Right atrium auricular region (tissue), 2 donors: ENCODE data around the gene IRS2. TPM values are rescaled to one million over a fixed set of nuclear protein-coding genes. Genes with fewer than 3 reads are reported as not detected.

Experiments used
- DNase-seq: peaks from one replicate; pipeline ENCODE4 v3.0.0-alpha.2; 2019; ENCODE audit warnings: low spot score
- H3K27ac ChIP-seq, 2 donors: fragments of 200-600 bp; sonication (generic); 1 replicate in 1 of 2; 2 replicates in 1 of 2; pipeline ENCODE4 v1.5.1; 2016 to 2019
- H3K27me3 ChIP-seq, 2 donors: fragments of 200-600 bp; sonication (generic); one replicate each; pipeline versions ENCODE4 v1.5.1 to v1.6.0; 2017 to 2019
- H3K36me3 ChIP-seq: fragments of 200-600 bp; sonication (generic); one replicate; pipeline ENCODE4 v1.5.1; 2016
- H3K4me1 ChIP-seq, 2 donors: fragments of 200-600 bp; sonication (generic); one replicate each; pipeline versions ENCODE4 v1.5.1 to v1.6.0; 2017 to 2019
- H3K4me3 ChIP-seq, 2 donors: fragments of 200-600 bp; sonication (generic); 1 replicate in 1 of 2; 2 replicates in 1 of 2; pipeline ENCODE4 v1.5.1; 2017 to 2019; ENCODE audit warnings: mild to moderate bottlenecking in 1 of 2, moderate library complexity in 1 of 2
- H3K9me3 ChIP-seq, 2 donors: fragments of 200-600 bp; sonication (generic); one replicate each; pipeline ENCODE4 v1.5.1; 2019
- CTCF ChIP-seq, 2 donors: fragments of 200-600 bp; sonication (generic); IDR thresholded peaks; one replicate each; pipeline ENCODE4 v1.5.1; 2019; ENCODE audit warnings: antibody characterized with exemption in 2 of 2
- total RNA-seq, 2 donors: library from RNA; depleted of rRNA; stranded (reverse); fragments of >200 nt; gene quantifications; one replicate each; pipeline ENCODE4 v1.1.0, GENCODE V29; 2016

IRS2 gene
- total RNA-seq, 2 donors from 2014 or later: 21.2 to 57.6 TPM

DNA sequence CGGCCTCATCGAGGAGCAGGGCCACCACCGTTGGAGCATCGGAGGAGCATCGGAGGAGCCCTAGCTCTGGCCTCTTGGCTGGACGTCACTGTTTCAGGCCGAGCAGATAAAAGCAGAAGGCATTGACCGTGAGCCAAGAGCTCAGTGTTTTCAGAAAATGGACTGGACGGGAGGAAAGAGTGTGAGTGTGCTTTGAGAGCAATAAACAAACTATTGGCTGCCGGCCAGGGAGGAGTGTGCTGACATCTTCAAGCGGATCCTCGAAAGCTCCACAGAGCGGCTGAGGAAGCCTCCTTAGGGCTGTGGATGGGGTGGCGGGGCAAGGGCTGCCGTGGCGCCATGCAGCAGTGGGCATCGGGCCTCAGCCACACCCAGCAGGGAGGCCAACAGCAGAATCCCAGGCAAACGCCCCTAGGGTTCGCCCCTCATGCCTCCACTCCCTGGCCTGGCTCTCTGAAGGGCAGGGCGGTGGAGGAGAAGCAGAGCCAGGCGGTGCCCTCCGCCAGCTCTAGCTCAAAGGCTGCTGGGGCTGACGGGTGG lies 41.8 kb downstream of the IRS2 start:
- no peaks in the 10 kb centered on the region for H3K27me3 ChIP-seq
- no peak overlapping the region for H3K4me3 ChIP-seq
- H3K27ac ChIP-seq: no peak overlapping the region
- H3K36me3 ChIP-seq: no peaks in the 10 kb centered on the region
- H3K9me3 ChIP-seq: no peaks in the 10 kb centered on the region
- H3K4me1 ChIP-seq: peaks cover 0 to 12% of the 10 kb centered on the region in 2 donors
- no peak for TF ChIP-seq CTCF (IDR thresholded peaks at IDR 0.05)
- DNase-seq: peak; percentile 58

DNA sequence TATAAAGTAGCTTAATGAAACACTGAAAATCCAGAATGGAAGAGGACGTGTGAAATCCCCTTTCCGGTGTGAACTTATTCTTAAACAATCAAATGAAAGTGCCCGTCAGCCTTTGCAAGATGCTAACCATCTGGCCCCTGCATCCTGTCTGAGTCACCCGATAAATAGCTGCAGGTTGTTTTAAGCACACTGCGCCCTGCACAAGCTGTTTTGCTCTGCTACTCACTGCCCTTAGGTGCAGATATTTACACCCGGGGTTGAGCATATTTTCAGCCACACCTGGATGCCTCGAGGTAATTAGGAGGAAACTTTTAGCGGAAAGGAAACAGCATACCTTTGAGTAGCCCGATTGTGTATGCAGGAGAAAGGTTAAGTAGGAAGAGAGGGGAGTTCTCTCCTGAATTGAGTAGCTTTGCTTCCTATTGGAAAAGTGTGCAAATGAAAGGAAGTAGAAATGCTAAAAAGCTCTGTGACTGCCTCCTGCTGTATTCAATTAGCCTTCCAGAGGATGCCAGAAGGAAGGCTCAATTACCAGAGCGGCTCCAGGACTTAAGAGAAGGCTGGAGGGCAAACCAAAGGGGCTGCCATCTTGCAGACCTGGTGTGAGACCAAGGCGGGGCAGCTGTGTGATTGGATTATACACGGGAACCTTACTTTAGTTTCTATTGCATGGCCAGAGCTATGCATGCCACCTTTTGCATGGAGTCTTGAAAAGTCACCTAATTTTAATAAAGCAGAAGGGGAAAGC lies 42.5 kb downstream of the IRS2 start:
- no peak for TF ChIP-seq CTCF (IDR thresholded peaks at IDR 0.05)
- Histone ChIP-seq H3K27ac (no peak overlapping the region), H3K4me3 (no peak overlapping the region), H3K4me1 (peaks cover 0 to 12% of the 10 kb centered on the region in 2 donors), H3K9me3 (no peaks in the 10 kb centered on the region), H3K27me3 (no peaks in the 10 kb centered on the region), H3K36me3 (no peaks in the 10 kb centered on the region)
- DNase-seq: no peak

GRCh38 chr13:109741966-109742365 lies 44.4 kb downstream of the IRS2 start:
- H3K4me1 ChIP-seq: peaks cover 0 to 23% of the 10 kb centered on the region in 2 donors
- no peaks in the 10 kb centered on the region for H3K36me3 ChIP-seq
- no peak overlapping the region for H3K4me3 ChIP-seq
- no peaks in the 10 kb centered on the region for H3K9me3 ChIP-seq
- no peak for TF ChIP-seq CTCF (IDR thresholded peaks at IDR 0.05)
- DNase-seq: no peak
- no peak overlapping the region for H3K27ac ChIP-seq
- no peaks in the 10 kb centered on the region for H3K27me3 ChIP-seq

- no peak for TF ChIP-seq CTCF (IDR thresholded peaks at IDR 0.05)
- H3K4me1 ChIP-seq: peaks cover 0 to 23% of the 10 kb centered on the region in 2 donors
- no peak overlapping the region for H3K27ac ChIP-seq
- H3K4me3 ChIP-seq: no peak overlapping the region
- no peaks in the 10 kb centered on the region for H3K36me3 ChIP-seq
- H3K9me3 ChIP-seq: no peaks in the 10 kb centered on the region
- no peak for DNase-seq
- no peaks in the 10 kb centered on the region for H3K27me3 ChIP-seq
These were observed 45.7 kb downstream of the IRS2 start for GRCh38 chr13:109740721-109741120.

DNA sequence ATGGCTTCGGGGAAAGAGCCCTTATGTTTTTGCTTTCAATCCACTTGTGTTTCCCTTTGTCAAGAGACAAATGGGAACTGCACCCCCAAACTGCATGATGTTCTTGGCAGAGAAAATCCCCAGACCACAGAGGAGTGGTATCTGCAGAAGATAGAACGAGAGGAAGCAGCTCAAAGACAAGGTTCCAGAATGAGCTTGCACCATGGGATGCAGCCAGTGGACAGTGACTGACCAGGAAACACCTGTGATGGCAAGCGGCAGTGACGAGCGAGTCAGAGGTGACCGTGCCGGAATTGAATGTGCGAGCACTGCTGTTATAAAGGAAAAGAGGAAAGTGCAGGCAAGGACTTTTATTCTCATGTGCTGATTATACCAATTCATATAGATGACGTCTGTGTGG lies 46.3 kb downstream of the IRS2 start:
- Histone ChIP-seq H3K27me3 (no peaks in the 10 kb centered on the region), H3K36me3 (no peaks in the 10 kb centered on the region), H3K9me3 (no peaks in the 10 kb centered on the region), H3K4me1 (peaks cover 0 to 23% of the 10 kb centered on the region in 2 donors), H3K4me3 (no peak overlapping the region), H3K27ac (no peak overlapping the region)
- DNase-seq: no peak
- no peak for TF ChIP-seq CTCF (IDR thresholded peaks at IDR 0.05)
